Measurements from ENCODE around the gene WWC1.
"Not testable (repeated sequence)": the region's sequence is repeated elsewhere in the genome, so short reads cannot be mapped to it uniquely, and the experiment has no call there.

Gene WWC1

GRCh38 chr5:168339109-168339771 lies 47.8 kb downstream of the WWC1 start:
- TF ChIP-seq CTCF (conservative IDR thresholded peaks at IDR 0.05), result no peak
- no peak overlapping the region for H3K27ac ChIP-seq

- not testable (repeated sequence) for H3K27ac ChIP-seq
These were observed 48.3 kb downstream of the WWC1 start for GRCh38 chr5:168339772-168340140.

GRCh38 chr5:168340487-168340886 lies 49.0 kb downstream of the WWC1 start:
- no peak overlapping the region for H3K27ac ChIP-seq
- TF ChIP-seq CTCF (conservative IDR thresholded peaks at IDR 0.05), result no peak

GRCh38 chr5:168341178-168341577 lies 49.7 kb downstream of the WWC1 start:
- TF ChIP-seq CTCF (conservative IDR thresholded peaks at IDR 0.05), result no peak

GRCh38 chr5:168342151-168342825 lies 50.8 kb downstream of the WWC1 start:
- H3K27ac ChIP-seq, result no peak overlapping the region
- TF ChIP-seq CTCF (conservative IDR thresholded peaks at IDR 0.05), result no peak

More at GRCh38 chr5:168341178-168341577, 49.7 kb downstream of the WWC1 start:
- no peak overlapping the region for H3K27ac ChIP-seq

GRCh38 chr5:168342985-168343384 lies 51.5 kb downstream of the WWC1 start:
- H3K27ac ChIP-seq, result no peak overlapping the region
- no peak for TF ChIP-seq CTCF (conservative IDR thresholded peaks at IDR 0.05)

- peak overlapping the region; percentile 97 for H3K27ac ChIP-seq
- no peak for TF ChIP-seq CTCF (conservative IDR thresholded peaks at IDR 0.05)
These were observed 55.0 kb downstream of the WWC1 start for GRCh38 chr5:168346417-168346816.
